EH (cell line): ENCODE measurements around the gene NMT2.
"Not testable (repeated sequence)": the region's sequence is repeated elsewhere in the genome, so short reads cannot be mapped to it uniquely, and the experiment has no call there.

Source experiments
- DNase-seq: peaks from one replicate; pipeline ENCODE4 v3.0.0-alpha.2; 2015; ENCODE audit warnings: low read depth

NMT2 gene

GRCh38 chr10:15168291-15168785 lies at the start of gene NMT2:
Gene NMT2, minus strand, starts transcription at chr10:15168693. Its CDS starts 81 bp downstream, at chr10:15168612.
- no peak for DNase-seq

- no peak for DNase-seq
These were observed 48.2 kb upstream of the NMT2 start for GRCh38 chr10:15216700-15217099.

GRCh38 chr10:15214237-15214636 lies 45.7 kb upstream of the NMT2 start:
- no peak for DNase-seq

GRCh38 chr10:15213461-15213861 lies 45.0 kb upstream of the NMT2 start:
- DNase-seq, result no peak

- peak; percentile 92 for DNase-seq
These were observed 43.0 kb upstream of the NMT2 start for GRCh38 chr10:15211464-15211979.

- DNase-seq, result no peak
These were observed 42.0 kb upstream of the NMT2 start for GRCh38 chr10:15210521-15210920.

- peak; percentile 70 for DNase-seq
These were observed 41.5 kb upstream of the NMT2 start for GRCh38 chr10:15209827-15210509.

GRCh38 chr10:15208221-15208620 lies 39.7 kb upstream of the NMT2 start:
- no peak for DNase-seq

- not testable (repeated sequence) for DNase-seq
These were observed 38.9 kb upstream of the NMT2 start for GRCh38 chr10:15207410-15207809.

- DNase-seq, result peak; percentile 43
These were observed 34.1 kb upstream of the NMT2 start for GRCh38 chr10:15202639-15203038.

GRCh38 chr10:15202301-15202621 lies 33.8 kb upstream of the NMT2 start:
- not testable (repeated sequence) for DNase-seq

- DNase-seq, result peak; percentile 68
These were observed 33.3 kb upstream of the NMT2 start for GRCh38 chr10:15201589-15202300.

- DNase-seq, result peak; percentile 96
These were observed 32.1 kb upstream of the NMT2 start for GRCh38 chr10:15200626-15201025.

- DNase-seq, result no peak
These were observed 29.4 kb upstream of the NMT2 start for GRCh38 chr10:15197911-15198310.

- DNase-seq, result peak; percentile 86
These were observed 28.8 kb upstream of the NMT2 start for GRCh38 chr10:15197276-15197675.

GRCh38 chr10:15196021-15196834 lies 27.7 kb upstream of the NMT2 start:
- no peak for DNase-seq

- no peak for DNase-seq
These were observed 20.8 kb upstream of the NMT2 start for GRCh38 chr10:15189133-15189885.

- no peak for DNase-seq
These were observed 20.1 kb upstream of the NMT2 start for GRCh38 chr10:15188603-15189002.

- DNase-seq, result no peak
These were observed 15.4 kb upstream of the NMT2 start for GRCh38 chr10:15183689-15184481.

GRCh38 chr10:15182540-15183207 lies 14.2 kb upstream of the NMT2 start:
- peak; percentile 61 for DNase-seq
